WTC11 (cell line): Measurements from ENCODE around the gene IFNG. TPM values are rescaled to one million over a fixed set of nuclear protein-coding genes. Genes with fewer than 3 reads are reported as not detected.

Experiments
- ATAC-seq: fragments of 200-7000 bp; cut with Tn5 transposase; 2 replicates; pipeline ENCODE4 v1.10.0; 2021; ENCODE audit warnings: mild to moderate bottlenecking, moderate library complexity
- CTCF ChIA-PET: fragments of 300-600 bp; sonication (Branson Sonifier 250); formaldehyde crosslinking; loops from one replicate; lab custom pipeline; 2021; ENCODE audit warnings: antibody characterized with exemption; lab: Charles Lee
- POLR2A ChIA-PET: fragments of 350-600 bp; sonication (Branson Sonifier 250); formaldehyde crosslinking; loops from one replicate; lab custom pipeline; 2021; ENCODE audit warnings: antibody characterized with exemption; lab: Charles Lee
- DNase-seq: peaks from one replicate; pipeline ENCODE4 v3.0.0; 2021; ENCODE audit warnings: low spot score
- H3K27ac Mint-ChIP-seq: 2 replicates; pipeline ENCODE4 v1.8.0; 2021; ENCODE audit warnings: mixed read lengths
- H3K27me3 Mint-ChIP-seq: 2 replicates; pipeline ENCODE4 v1.8.0; 2021; ENCODE audit warnings: low read depth, mild to moderate bottlenecking, moderate library complexity, mixed read lengths
- H3K36me3 Mint-ChIP-seq: 2 replicates; pipeline ENCODE4 v1.8.0; 2021; ENCODE audit warnings: mixed read lengths
- H3K4me1 Mint-ChIP-seq: 2 replicates; pipeline ENCODE4 v1.8.0; 2022; ENCODE audit warnings: mixed read lengths
- H3K4me3 Mint-ChIP-seq: 2 replicates; pipeline ENCODE4 v1.8.0; 2021; ENCODE audit warnings: mild to moderate bottlenecking, moderate library complexity, mixed read lengths
- H3K9me3 Mint-ChIP-seq: 2 replicates; pipeline ENCODE4 v1.8.0; 2021; ENCODE audit warnings: mixed read lengths
- ELF4 ChIP-seq: sonication (generic); formaldehyde crosslinking; IDR thresholded peaks from 2 replicates; pipeline ENCODE4 v1.8.1; 2022; ENCODE audit warnings: low read depth, mild to moderate bottlenecking, moderate library complexity, missing genetic modification reagents
- EMX1 ChIP-seq: fragments of 250-450 bp; sonication (Bioruptor Pico); IDR thresholded peaks from 2 replicates; pipeline ENCODE4 v1.8.0; 2021; ENCODE audit warnings: mild to moderate bottlenecking
- FOXP1 ChIP-seq: sonication (generic); formaldehyde crosslinking; IDR thresholded peaks from 2 replicates; pipeline ENCODE4 v1.8.0; 2022; ENCODE audit warnings: missing genetic modification reagents, mild to moderate bottlenecking, moderate library complexity, borderline replicate concordance
- JAZF1 ChIP-seq: fragments of 250-450 bp; sonication (Bioruptor Pico); IDR thresholded peaks from 2 replicates; pipeline ENCODE4 v1.9.0; 2021; ENCODE audit warnings: moderate library complexity, mild to moderate bottlenecking, inconsistent platforms
- MXD4 ChIP-seq: fragments of 250-450 bp; sonication (Bioruptor Pico); IDR thresholded peaks from 2 replicates; pipeline ENCODE4 v1.8.0; 2021; ENCODE audit warnings: mild to moderate bottlenecking, moderate library complexity, borderline replicate concordance
- NR1H2 ChIP-seq: sonication (generic); formaldehyde crosslinking; IDR thresholded peaks from 2 replicates; pipeline ENCODE4 v1.9.0; 2021; ENCODE audit warnings: mild to moderate bottlenecking, moderate library complexity, missing genetic modification reagents
- OVOL2 ChIP-seq: fragments of 250-450 bp; sonication (Bioruptor Pico); IDR thresholded peaks from 2 replicates; pipeline ENCODE4 v1.9.0; 2021; ENCODE audit warnings: mild to moderate bottlenecking, borderline replicate concordance
- PRRX2 ChIP-seq: fragments of 250-450 bp; sonication (Bioruptor Pico); IDR thresholded peaks from 2 replicates; pipeline ENCODE4 v1.8.0; 2021; ENCODE audit warnings: mild to moderate bottlenecking
- SOX15 ChIP-seq: fragments of 250-450 bp; sonication (Bioruptor Pico); IDR thresholded peaks from 2 replicates; pipeline ENCODE4 v1.9.0; 2021; ENCODE audit warnings: mild to moderate bottlenecking
- ZNF138 ChIP-seq: sonication (generic); formaldehyde crosslinking; conservative IDR thresholded peaks from 2 replicates; pipeline ENCODE4 v1.8.1; 2022; ENCODE audit warnings: mild to moderate bottlenecking, moderate library complexity, missing genetic modification reagents
- ZNF416 ChIP-seq: fragments of 250-450 bp; sonication (Bioruptor Pico); IDR thresholded peaks from 2 replicates; pipeline ENCODE4 v1.9.0; 2021; ENCODE audit warnings: mild to moderate bottlenecking, inconsistent platforms
- total RNA-seq: library from RNA; stranded (reverse); gene quantifications from 3 replicates; pipeline ENCODE4 v1.2.3, GENCODE V29; 2021
- TF ChIP-seq, protein P1 (sequence below): fragments of 250-450 bp; sonication (Bioruptor Pico); IDR thresholded peaks from 2 replicates; pipeline ENCODE4 v1.9.0; 2021; ENCODE audit warnings: mild to moderate bottlenecking, borderline replicate concordance
- TF ChIP-seq, protein P2 (sequence below): sonication (generic); formaldehyde crosslinking; IDR thresholded peaks from 2 replicates; pipeline ENCODE4 v1.8.1; 2022; ENCODE audit warnings: mild to moderate bottlenecking, moderate library complexity, missing genetic modification reagents
- TF ChIP-seq, protein P3 (sequence below): sonication (generic); formaldehyde crosslinking; IDR thresholded peaks from 2 replicates; pipeline ENCODE4 v1.8.1; 2022; ENCODE audit warnings: missing genetic modification reagents, borderline replicate concordance
- TF ChIP-seq, protein P4 (sequence below): fragments of 250-450 bp; sonication (Bioruptor Pico); conservative IDR thresholded peaks from 2 replicates; pipeline ENCODE4 v1.9.0; 2021; ENCODE audit warnings: mild to moderate bottlenecking
- TF ChIP-seq, protein P5 (sequence below): fragments of 250-450 bp; sonication (Bioruptor Pico); IDR thresholded peaks from 2 replicates; pipeline ENCODE4 v2.1.2; 2022; ENCODE audit warnings: mild to moderate bottlenecking, moderate library complexity
- TF ChIP-seq, protein P6 (sequence below): fragments of 200-600 bp; IDR thresholded peaks from 2 replicates; pipeline ENCODE4 v1.8.0; 2022; ENCODE audit warnings: antibody characterized with exemption

IFNG gene
- total RNA-seq, 1 experiment from 2014 or later = 0.42 TPM

DNA sequence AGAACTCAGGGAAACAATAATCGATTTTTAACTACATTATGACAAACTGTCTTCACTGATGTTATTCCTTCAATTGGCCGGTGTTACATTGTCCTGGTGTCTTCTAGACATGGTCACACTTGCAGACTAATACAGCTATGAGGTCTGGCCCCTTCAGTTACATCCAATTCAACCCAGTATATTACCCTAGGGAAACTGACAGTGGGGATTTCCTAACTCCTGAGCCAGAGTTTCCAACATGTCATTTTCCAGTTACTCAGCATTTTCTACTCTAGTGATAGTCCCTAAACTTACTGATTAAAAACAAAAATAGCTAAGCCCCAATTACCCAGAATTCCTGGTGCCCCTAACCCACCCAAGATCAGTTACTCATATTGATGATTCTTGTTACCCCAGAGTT, 21.1 kb downstream of the IFNG start:
- H3K9me3 Mint-ChIP-seq = peaks cover 4% of the 10 kb centered on the region
- CTCF ChIA-PET = interaction anchor here (0.5 kb wide), 1 partner anchor 39 kb away, joined by 5 read pairs; no protein-coding TSS in a partner anchor
- H3K4me1 Mint-ChIP-seq = peaks cover 29% of the 10 kb centered on the region
- TF ChIP-seq, protein P1, sequence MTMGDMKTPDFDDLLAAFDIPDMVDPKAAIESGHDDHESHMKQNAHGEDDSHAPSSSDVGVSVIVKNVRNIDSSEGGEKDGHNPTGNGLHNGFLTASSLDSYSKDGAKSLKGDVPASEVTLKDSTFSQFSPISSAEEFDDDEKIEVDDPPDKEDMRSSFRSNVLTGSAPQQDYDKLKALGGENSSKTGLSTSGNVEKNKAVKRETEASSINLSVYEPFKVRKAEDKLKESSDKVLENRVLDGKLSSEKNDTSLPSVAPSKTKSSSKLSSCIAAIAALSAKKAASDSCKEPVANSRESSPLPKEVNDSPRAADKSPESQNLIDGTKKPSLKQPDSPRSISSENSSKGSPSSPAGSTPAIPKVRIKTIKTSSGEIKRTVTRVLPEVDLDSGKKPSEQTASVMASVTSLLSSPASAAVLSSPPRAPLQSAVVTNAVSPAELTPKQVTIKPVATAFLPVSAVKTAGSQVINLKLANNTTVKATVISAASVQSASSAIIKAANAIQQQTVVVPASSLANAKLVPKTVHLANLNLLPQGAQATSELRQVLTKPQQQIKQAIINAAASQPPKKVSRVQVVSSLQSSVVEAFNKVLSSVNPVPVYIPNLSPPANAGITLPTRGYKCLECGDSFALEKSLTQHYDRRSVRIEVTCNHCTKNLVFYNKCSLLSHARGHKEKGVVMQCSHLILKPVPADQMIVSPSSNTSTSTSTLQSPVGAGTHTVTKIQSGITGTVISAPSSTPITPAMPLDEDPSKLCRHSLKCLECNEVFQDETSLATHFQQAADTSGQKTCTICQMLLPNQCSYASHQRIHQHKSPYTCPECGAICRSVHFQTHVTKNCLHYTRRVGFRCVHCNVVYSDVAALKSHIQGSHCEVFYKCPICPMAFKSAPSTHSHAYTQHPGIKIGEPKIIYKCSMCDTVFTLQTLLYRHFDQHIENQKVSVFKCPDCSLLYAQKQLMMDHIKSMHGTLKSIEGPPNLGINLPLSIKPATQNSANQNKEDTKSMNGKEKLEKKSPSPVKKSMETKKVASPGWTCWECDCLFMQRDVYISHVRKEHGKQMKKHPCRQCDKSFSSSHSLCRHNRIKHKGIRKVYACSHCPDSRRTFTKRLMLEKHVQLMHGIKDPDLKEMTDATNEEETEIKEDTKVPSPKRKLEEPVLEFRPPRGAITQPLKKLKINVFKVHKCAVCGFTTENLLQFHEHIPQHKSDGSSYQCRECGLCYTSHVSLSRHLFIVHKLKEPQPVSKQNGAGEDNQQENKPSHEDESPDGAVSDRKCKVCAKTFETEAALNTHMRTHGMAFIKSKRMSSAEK (CRISPR knock-in tag) = no peak
- TF ChIP-seq ELF4 (CRISPR knock-in tag) (no peak), OVOL2 (CRISPR knock-in tag) (no peak), PRRX2 (no peak), ZNF416 (CRISPR knock-in tag) (no peak)
- TF ChIP-seq, protein P2, sequence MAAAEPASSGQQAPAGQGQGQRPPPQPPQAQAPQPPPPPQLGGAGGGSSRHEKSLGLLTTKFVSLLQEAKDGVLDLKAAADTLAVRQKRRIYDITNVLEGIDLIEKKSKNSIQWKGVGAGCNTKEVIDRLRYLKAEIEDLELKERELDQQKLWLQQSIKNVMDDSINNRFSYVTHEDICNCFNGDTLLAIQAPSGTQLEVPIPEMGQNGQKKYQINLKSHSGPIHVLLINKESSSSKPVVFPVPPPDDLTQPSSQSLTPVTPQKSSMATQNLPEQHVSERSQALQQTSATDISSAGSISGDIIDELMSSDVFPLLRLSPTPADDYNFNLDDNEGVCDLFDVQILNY = no peak
- TF ChIP-seq, protein P3, sequence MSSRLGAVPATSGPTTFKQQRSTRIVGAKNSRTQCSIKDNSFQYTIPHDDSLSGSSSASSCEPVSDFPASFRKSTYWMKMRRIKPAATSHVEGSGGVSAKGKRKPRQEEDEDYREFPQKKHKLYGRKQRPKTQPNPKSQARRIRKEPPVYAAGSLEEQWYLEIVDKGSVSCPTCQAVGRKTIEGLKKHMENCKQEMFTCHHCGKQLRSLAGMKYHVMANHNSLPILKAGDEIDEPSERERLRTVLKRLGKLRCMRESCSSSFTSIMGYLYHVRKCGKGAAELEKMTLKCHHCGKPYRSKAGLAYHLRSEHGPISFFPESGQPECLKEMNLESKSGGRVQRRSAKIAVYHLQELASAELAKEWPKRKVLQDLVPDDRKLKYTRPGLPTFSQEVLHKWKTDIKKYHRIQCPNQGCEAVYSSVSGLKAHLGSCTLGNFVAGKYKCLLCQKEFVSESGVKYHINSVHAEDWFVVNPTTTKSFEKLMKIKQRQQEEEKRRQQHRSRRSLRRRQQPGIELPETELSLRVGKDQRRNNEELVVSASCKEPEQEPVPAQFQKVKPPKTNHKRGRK (CRISPR knock-in tag) = no peak
- POLR2A ChIA-PET = no interaction called here
- peaks cover 4% of the 10 kb centered on the region for H3K27me3 Mint-ChIP-seq
- H3K27ac Mint-ChIP-seq = no peak overlapping the region
- peaks cover 3% of the 10 kb centered on the region; the same call in 1 of the 2 replicates for H3K36me3 Mint-ChIP-seq
- DNase-seq (no peak), ATAC-seq (no peak)
- no peak overlapping the region for H3K4me3 Mint-ChIP-seq

DNA sequence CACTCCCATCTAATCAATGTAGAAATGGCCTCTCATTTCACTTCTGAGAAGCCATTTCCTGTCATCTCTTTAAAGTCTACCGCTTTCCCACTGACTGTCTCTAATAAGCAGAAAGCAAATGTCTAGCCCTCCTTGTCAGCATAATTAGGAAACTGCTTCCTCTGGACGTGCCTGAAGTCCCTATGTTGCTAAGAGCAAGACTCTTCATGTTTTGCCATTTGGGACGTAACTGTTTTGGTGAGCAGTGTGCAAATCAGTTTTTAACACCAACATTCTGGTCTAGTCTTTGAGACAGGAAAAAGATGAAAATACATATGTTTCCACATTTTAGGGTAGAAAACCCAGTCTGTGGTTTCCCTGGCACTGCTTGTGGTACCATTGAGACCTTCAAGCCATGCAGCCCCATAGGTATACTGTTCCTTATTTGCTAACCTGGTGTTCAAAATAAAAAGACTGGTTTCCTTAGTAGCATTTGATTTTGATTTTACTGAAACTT, 22.2 kb downstream of the IFNG start:
- DNase-seq (no peak), ATAC-seq (no peak)
- Mint-ChIP-seq H3K27me3 (peaks cover under 1% of the 10 kb centered on the region; the same call in 1 of the 2 replicates), H3K4me3 (no peak overlapping the region), H3K4me1 (peaks cover 26% of the 10 kb centered on the region), H3K27ac (no peak overlapping the region), H3K9me3 (peaks cover 7% of the 10 kb centered on the region), H3K36me3 (peaks cover 3% of the 10 kb centered on the region; the same call in 1 of the 2 replicates)
- CTCF ChIA-PET = no interaction called here
- POLR2A ChIA-PET = no interaction called here
- no peak for TF ChIP-seq ZNF138 (CRISPR knock-in tag)
- no peak for TF ChIP-seq SOX15 (CRISPR knock-in tag)
- no peak for TF ChIP-seq NR1H2 (CRISPR knock-in tag)
- TF ChIP-seq, protein P1 (CRISPR knock-in tag) = no peak
- TF ChIP-seq MXD4 = no peak
- no peak for TF ChIP-seq JAZF1 (CRISPR knock-in tag)
- no peak for TF ChIP-seq EMX1 (CRISPR knock-in tag)
- TF ChIP-seq FOXP1 (CRISPR knock-in tag) = no peak
- TF ChIP-seq, protein P4, sequence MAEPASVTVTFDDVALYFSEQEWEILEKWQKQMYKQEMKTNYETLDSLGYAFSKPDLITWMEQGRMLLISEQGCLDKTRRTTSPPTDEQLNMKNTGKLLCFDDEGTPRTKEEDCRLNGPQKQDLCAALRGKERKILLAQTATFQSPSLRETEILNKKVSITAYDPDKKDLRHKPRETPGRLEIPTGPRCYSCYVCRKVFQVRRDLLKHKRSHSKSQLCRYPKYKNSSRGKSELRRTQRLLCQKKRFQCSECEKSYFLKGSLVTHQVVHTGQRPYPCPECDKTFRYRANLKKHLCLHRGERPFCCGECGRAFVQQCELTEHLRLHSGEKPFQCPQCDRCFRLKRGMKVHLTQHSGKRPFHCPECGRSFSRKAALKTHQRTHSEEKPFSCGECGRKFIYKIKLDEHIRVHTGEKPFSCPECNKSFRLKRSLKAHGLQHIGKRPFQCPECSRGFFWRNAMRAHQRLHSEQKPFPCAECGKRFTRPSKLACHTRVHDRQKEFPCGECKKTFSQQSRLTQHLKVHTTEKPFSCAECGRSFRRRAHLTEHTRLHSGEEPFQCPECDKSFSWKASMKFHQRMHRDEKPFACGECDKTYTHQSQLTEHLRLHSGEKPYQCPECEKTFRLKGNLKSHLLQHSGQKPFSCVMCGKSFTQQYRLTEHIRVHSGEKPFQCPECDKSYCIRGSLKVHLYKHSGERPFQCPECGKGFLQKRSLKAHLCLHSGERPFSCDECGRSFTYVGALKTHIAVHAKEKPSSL (CRISPR knock-in tag) = no peak
- TF ChIP-seq, protein P5, sequence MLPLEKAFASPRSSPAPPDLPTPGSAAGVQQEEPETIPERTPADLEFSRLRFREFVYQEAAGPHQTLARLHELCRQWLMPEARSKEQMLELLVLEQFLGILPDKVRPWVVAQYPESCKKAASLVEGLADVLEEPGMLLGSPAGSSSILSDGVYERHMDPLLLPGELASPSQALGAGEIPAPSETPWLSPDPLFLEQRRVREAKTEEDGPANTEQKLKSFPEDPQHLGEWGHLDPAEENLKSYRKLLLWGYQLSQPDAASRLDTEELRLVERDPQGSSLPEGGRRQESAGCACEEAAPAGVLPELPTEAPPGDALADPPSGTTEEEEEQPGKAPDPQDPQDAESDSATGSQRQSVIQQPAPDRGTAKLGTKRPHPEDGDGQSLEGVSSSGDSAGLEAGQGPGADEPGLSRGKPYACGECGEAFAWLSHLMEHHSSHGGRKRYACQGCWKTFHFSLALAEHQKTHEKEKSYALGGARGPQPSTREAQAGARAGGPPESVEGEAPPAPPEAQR (CRISPR knock-in tag) = no peak
- TF ChIP-seq, protein P6, sequence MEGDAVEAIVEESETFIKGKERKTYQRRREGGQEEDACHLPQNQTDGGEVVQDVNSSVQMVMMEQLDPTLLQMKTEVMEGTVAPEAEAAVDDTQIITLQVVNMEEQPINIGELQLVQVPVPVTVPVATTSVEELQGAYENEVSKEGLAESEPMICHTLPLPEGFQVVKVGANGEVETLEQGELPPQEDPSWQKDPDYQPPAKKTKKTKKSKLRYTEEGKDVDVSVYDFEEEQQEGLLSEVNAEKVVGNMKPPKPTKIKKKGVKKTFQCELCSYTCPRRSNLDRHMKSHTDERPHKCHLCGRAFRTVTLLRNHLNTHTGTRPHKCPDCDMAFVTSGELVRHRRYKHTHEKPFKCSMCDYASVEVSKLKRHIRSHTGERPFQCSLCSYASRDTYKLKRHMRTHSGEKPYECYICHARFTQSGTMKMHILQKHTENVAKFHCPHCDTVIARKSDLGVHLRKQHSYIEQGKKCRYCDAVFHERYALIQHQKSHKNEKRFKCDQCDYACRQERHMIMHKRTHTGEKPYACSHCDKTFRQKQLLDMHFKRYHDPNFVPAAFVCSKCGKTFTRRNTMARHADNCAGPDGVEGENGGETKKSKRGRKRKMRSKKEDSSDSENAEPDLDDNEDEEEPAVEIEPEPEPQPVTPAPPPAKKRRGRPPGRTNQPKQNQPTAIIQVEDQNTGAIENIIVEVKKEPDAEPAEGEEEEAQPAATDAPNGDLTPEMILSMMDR = no peak
